Progenitor cell of endocrine pancreas (in vitro differentiated cells): ENCODE results near the gene MMD. TPM values are rescaled to one million over a fixed set of nuclear protein-coding genes. Genes with fewer than 3 reads are reported as not detected.
A peak's percentile ranks its signal among the peaks of the same experiment; 100 is the strongest.
"Not testable (repeated sequence)": the region's sequence is repeated elsewhere in the genome, so short reads cannot be mapped to it uniquely, and the experiment has no call there.

Experiments
- DNase-seq: peaks from one replicate; pipeline ENCODE4 v3.0.0; 2021; ENCODE audit warnings: low spot score; ENCODE audit not compliant: unreplicated experiment
- H3K27ac Mint-ChIP-seq: 2 replicates; pipeline ENCODE4 v1.8.0; 2021; ENCODE audit warnings: mild to moderate bottlenecking, moderate library complexity, mixed read lengths
- H3K27me3 Mint-ChIP-seq: 2 replicates; pipeline ENCODE4 v1.8.0; 2021; ENCODE audit warnings: mixed read lengths
- H3K36me3 Mint-ChIP-seq: 2 replicates; pipeline ENCODE4 v1.8.0; 2022; ENCODE audit warnings: mixed read lengths; ENCODE audit not compliant: insufficient read depth
- H3K4me1 Mint-ChIP-seq: 2 replicates; pipeline ENCODE4 v1.8.0; 2021; ENCODE audit warnings: low read depth, mixed read lengths
- H3K4me3 Mint-ChIP-seq: 2 replicates; pipeline ENCODE4 v1.8.0; 2021; ENCODE audit warnings: low read depth, mild to moderate bottlenecking, moderate library complexity, mixed read lengths
- H3K9me3 Mint-ChIP-seq: 2 replicates; pipeline ENCODE4 v1.8.0; 2021; ENCODE audit warnings: low read depth, mixed read lengths
- CTCF ChIP-seq: fragments of 200-600 bp; sonication (generic); IDR thresholded peaks from one replicate; pipeline ENCODE4 v1.5.0; 2021; ENCODE audit warnings: antibody characterized with exemption, mild to moderate bottlenecking; ENCODE audit not compliant: unreplicated experiment
- total RNA-seq: library from RNA; stranded (reverse); gene quantifications from 2 replicates; pipeline ENCODE4 v1.2.1, GENCODE V29; 2021

MMD gene
- total RNA-seq, 1 donor from 2014 or later = 22.1 TPM

GRCh38 chr17:55435408-55435807 is 13.8 kb upstream of the MMD start:
- H3K27me3 Mint-ChIP-seq = peaks cover 6% of the 10 kb centered on the region
- no peak overlapping the region for H3K27ac Mint-ChIP-seq
- no peaks in the 10 kb centered on the region for H3K36me3 Mint-ChIP-seq
- DNase-seq = no peak
- H3K4me3 Mint-ChIP-seq = no peak overlapping the region
- H3K4me1 Mint-ChIP-seq = peaks cover 24% of the 10 kb centered on the region
- no peak for TF ChIP-seq CTCF
- H3K9me3 Mint-ChIP-seq = no peaks in the 10 kb centered on the region

- TF ChIP-seq CTCF = no peak
- no peak for DNase-seq
- Mint-ChIP-seq H3K4me3 (no peak overlapping the region), H3K27ac (no peak overlapping the region), H3K27me3 (peaks cover 6% of the 10 kb centered on the region), H3K36me3 (no peaks in the 10 kb centered on the region), H3K9me3 (no peaks in the 10 kb centered on the region), H3K4me1 (peaks cover 24% of the 10 kb centered on the region)
Measured at GRCh38 chr17:55434721-55435120, 13.1 kb upstream of the MMD start.

GRCh38 chr17:55433629-55434422 is 12.2 kb upstream of the MMD start:
- TF ChIP-seq CTCF = no peak
- no peak overlapping the region for H3K4me3 Mint-ChIP-seq
- peak overlapping the region; percentile 73 for H3K27ac Mint-ChIP-seq
- DNase-seq = no peak
- H3K4me1 Mint-ChIP-seq = peaks cover 24% of the 10 kb centered on the region
- no peaks in the 10 kb centered on the region for H3K9me3 Mint-ChIP-seq
- no peaks in the 10 kb centered on the region for H3K36me3 Mint-ChIP-seq
- H3K27me3 Mint-ChIP-seq = peaks cover 6% of the 10 kb centered on the region

GRCh38 chr17:55433029-55433628 is 11.5 kb upstream of the MMD start:
- Mint-ChIP-seq H3K27me3 (peaks cover 6% of the 10 kb centered on the region), H3K4me1 (peaks cover 24% of the 10 kb centered on the region), H3K27ac (peak overlapping the region; percentile 73), H3K36me3 (no peaks in the 10 kb centered on the region), H3K4me3 (no peak overlapping the region), H3K9me3 (no peaks in the 10 kb centered on the region)
- no peak for TF ChIP-seq CTCF
- no peak for DNase-seq

GRCh38 chr17:55432358-55433028 is 10.9 kb upstream of the MMD start:
- peaks cover 6% of the 10 kb centered on the region for H3K27me3 Mint-ChIP-seq
- no peaks in the 10 kb centered on the region for H3K9me3 Mint-ChIP-seq
- DNase-seq = no peak
- TF ChIP-seq CTCF = no peak
- no peak overlapping the region for H3K4me3 Mint-ChIP-seq
- no peaks in the 10 kb centered on the region for H3K36me3 Mint-ChIP-seq
- peak overlapping the region; percentile 3 for H3K27ac Mint-ChIP-seq
- peaks cover 24% of the 10 kb centered on the region for H3K4me1 Mint-ChIP-seq

- not testable (repeated sequence) for H3K9me3 Mint-ChIP-seq, H3K36me3 Mint-ChIP-seq, H3K4me3 Mint-ChIP-seq, DNase-seq, H3K27me3 Mint-ChIP-seq, H3K27ac Mint-ChIP-seq
- H3K4me1 Mint-ChIP-seq = peaks cover 24% of the 10 kb centered on the region
Measured at GRCh38 chr17:55431914-55432313, 10.3 kb upstream of the MMD start.
